ENCODE measurements around the gene WDR86.

WDR86 gene

DNA sequence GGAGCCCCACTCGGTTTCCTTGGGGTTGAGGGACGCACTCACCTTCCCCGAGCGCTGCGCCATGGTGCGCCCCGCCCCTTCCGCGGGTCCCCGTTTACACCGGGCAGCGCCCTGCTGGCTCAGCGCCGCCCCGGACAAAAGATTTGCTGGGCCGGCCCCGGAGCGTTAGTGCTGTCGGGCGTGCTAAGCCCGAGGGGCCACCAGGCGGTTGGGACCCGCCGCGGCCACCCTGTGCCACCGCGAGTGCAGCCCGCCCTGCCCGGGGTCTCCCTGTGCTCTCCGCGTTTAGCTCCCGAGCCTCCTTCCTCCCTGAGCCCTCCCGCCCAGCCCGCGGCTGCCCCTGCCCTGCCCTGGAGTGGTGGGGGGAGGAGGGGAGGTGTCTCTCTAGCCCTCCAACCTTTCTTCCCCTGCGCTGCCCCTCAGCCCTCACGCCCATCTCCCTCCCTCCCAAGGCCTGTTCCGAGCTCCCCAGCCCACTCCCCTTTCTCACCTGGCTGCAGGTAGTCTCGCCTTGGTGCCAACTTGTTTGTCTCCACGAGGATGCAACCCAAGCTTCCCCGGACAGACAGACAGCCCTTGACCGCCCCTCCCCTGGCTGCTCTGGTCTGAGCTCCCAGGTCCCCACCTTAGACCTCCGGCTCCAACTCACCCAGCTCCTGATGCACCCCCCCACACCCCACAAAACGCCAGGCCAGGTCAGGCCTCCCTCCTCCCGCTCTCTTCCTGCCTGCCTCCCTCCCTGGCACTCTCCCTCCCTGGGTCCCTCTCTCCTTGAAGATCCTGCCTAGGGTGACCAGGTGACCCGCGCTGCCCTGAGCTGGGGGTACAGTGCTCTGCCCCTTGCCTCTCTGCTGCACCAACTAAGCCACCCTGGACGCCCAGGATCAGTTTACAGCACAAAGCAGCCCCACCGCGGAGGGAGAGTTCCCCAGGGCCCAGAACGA lies 30.3 kb upstream of the WDR86 start, which contains the start of gene CRYGN:
Gene CRYGN (minus strand): TSS at position 287 of the 944 bp plus-strand sequence. CDS start 224 bp downstream, at position 63.
- peak; percentile 72 for DNase-seq

DNA sequence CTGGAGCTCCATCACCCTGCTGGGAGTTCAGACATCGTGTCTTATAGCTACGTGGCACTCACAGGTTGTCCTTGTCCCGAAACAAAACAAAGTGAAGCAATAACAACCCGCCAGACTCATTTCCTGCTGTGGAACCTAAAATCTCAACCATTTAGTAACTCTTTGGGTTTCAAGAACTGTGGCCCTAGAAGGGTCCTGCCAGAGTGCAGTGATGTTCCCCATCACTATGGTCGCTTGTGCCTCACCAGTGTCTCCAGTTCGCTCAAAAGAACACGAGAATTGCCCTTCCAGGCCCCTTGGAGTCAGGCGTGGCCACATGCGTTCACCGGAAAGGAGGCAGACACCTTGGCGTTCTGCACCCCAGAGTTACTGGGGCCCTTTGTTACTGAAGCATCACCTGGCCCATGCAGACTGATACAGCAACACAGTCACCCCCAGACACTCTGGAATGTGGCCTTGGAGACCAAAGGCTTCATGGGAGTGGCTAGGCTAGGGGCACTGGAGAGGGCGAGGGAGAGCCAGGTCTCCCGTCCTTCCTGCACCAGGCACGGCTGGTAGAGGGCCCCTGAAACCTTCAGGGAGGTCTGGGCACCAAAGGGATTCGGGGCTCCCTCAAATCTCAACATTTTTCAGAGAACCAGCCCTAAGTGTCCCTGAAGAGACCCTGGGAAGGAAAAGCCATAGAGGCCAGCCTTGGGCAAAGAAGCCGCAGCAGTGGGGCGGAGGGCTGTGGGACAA lies 29.2 kb upstream of the WDR86 start:
- peak; percentile 27 for DNase-seq

DNA sequence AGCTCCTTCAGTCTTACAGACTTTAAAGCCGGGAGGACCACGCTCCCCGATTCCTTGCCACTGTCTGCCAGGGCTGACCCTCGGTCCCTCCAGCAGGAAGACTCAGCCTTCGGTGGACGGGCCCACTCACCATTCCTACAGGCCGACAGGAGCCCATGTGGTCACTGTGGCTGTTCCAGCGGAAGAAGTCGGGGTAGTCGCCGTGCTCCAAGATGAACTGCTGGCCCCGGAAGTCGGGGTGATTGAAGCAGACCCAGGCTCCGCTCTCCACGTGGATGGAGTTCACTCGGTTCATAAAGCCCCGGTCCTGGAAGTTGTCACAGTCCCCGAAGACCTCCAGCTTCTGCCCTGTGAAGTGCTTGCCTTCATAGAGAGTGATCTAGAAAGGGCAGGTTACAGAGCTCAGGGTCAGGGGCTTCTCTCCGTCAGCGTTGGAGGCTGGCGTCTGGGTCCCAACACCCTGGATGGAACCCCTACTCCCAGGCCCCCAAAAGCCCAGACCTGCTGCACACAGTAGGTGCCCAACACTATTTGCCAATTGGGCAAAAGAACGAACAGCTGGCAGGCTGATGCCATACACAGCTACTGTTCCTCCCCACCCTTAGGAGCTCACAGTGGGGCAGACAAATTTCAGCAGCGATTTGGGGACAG lies 28.2 kb upstream of the WDR86 start:
- DNase-seq: peak; percentile 54

DNA sequence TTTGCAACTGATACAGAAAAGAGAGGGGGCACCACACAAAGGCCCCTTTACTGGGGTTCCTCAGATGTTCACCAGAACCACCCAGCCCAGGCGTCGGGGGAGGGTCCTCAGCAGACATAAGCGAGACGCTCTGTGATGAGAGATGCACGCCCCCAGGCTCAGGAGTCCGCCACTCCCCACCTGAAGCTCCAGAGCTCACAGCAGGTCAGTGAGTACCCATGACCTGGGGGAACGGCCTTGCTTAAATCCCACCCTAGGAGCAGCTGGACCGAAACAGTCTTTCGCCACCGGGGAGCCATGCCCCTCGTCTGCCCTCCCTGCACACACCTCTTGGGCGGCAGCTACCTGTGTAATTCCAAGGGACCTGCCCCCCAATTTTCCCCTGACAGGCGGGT lies 27.3 kb upstream of the WDR86 start:
- peak; percentile 41 for DNase-seq

DNA sequence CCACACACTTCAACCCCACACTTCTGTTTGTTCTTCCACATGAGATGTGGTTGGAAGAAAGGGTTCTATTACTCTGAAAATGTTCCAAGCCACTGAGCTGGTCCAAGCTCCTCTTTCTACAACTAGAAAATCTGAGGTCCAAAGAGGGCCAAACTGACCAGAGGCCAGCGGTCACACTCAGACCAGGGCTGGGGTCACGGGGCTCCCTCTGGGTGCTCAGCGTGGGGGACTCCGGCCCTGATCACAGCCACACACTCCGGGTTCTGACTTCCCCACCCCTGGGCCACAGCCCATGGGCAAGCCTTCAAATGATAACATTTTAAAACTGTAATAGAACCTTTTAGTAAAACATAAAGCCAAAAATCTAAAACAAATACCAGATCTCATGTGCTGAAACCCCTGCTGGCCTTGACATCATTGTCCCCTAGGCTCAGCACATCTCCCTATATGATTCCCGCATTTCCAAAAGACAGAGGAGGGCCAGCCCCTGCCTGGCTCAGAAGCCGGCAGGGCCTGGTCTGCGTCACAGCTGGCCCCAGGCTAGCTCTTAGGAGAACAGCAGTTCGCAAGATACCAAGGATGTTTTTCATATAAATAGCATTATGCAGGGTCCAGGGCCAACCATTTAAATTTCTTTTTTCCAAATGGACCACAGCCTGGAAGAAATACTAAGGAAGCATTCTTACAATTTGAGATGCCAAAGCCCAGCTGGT lies 26.8 kb upstream of the WDR86 start:
- peak; percentile 58 for DNase-seq

DNA sequence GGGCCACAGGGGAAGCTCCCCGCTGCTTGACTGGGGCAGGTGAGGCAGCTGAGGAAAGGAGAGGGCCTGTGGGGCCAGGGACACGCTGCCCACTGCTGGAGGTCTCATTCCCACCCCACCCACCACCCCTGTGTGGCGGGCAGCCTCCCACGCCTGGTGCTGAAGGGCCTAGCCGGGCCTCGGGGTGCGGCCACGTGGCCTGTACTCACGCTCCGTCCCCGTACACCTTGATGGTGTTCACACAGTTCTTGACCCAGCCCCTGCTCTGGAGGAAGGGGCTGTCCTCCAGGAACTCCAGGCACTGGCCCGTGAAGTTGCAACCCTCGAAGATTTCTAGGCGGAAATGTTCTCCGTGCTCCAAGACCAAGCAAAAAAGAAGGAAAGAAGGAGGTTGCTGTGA lies 26.1 kb upstream of the WDR86 start:
- peak; percentile 47 for DNase-seq

DNA sequence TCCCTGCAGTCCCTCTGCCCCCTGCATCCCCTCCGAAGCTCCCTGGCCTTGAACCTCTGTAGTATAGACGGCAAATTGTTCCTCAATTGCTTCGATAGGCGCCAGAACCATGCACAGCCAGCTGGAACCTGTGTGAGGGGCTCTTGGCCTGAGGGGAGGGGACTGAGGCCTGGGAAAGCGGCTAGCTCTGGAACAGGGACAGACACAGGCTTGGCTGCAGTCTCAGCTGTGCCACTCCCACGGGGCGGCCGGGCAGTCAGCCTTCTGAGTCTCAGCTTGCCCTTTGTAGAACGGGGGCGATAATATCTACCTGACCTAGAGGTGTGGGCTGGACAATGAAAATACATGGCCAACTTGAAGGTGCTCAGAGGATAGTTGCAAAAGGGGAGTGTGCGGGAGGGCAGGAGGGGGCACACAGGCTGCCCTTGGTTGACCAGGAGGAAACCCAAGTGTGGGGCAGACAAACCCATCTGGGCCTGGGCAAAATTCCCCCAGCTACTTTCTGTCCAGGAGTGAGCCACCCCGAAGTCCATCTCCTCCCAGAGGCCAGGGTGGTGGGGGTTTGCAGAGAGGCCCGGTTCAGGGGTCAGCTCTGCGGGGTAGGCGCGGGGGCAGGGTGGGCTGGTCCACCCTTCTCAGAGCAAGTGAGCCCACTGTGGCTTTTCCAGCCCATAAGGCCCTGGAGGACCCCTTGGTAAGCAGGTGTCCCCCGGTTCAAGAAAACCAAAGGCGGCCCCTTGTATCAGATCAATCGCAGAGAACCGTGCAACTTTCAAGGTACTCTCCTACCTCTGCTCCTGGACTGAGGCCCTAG lies 25.5 kb upstream of the WDR86 start:
- DNase-seq: no peak

DNA sequence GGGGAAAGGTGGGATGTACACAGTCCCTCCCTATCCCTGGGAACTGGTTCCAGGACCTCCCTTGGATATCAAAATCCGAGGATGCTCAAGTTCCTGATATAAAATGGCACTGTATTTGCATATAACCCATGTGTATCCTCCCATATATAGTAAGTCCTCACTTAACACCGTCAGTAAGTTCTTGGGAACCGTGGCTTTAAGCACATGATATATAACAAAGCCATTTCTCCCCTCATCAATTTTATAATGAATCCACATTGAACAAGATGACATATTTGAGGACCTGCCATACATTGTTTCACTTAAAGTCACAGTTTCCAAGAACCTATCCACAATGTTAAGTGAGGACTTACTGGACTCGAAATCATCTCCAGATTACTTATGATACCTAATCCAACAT lies 24.7 kb upstream of the WDR86 start:
- DNase-seq: no peak

DNA sequence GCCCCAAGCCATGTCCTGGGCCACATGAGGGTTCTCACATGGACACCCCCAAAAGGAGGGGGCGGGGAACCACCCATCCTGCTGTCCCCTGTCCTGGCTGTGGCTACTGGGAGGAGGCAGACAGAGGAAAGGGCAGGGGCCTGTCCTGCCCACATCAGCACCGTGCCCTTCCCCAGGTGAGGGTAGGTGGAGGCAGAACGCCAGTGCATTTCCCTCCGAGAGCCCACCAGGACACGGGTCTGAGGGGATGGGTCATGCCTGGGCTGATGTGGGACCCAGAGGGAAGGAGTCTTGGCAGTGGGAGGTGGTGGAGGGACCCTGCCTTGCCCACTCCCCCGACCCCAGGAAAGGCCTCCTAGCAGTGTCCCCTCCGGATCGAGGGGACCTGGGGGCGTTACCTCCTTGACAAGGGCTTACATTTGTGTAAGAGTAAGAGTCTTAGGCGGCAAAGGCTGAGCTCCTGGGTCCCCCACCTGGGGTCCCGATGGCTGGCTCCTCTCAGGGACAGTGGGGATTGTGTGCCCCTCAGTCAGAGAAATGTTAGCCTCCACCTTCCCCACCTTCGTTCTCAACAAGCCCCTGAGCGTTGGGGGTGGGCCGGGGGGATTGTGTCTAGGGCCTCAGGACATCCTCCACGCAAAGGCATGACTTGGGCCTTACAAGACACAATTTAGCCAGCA lies 24.0 kb upstream of the WDR86 start:
- DNase-seq: no peak

DNA sequence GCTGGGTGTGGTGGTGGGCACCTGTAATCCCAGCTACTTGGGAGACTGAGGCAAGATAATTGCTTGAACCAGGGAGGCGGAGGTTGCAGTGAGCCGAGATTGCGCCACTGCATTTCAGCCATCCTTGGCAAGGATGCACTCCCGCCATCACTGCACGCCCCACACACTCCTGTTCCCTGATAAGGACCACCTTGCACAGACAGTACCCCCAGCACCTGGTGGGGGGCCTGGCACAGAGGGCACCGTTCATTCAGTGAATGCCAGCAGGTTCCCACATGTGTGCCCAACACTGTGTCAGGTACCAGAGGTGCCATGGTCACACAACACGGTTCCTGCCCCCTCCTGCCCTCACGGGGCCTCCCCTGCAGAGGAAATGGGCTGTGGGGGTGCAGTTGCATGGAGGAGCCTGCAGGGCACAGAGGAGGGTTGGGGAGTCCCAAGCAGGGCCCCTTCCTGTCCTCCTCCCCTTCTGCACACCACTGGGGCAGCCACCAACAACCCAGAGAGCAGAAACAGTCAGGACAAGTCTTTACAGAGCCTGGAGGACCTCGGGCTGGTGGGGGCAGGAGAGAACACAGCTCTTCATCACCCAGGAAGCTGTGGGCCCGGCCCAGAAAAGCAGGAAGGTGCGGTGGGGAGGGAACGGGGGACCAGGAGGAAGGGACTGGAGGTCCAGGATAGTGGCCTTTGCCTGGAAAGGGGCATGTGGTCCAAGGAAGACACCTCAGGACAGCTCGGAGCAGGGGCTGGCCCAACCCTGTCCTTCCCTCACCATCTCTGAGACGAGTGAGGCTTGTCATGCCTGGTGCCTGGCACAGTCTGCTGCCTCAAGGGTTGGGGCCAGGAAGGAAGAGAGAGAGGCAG lies 23.1 kb upstream of the WDR86 start:
- peak; percentile 82 for DNase-seq

DNA sequence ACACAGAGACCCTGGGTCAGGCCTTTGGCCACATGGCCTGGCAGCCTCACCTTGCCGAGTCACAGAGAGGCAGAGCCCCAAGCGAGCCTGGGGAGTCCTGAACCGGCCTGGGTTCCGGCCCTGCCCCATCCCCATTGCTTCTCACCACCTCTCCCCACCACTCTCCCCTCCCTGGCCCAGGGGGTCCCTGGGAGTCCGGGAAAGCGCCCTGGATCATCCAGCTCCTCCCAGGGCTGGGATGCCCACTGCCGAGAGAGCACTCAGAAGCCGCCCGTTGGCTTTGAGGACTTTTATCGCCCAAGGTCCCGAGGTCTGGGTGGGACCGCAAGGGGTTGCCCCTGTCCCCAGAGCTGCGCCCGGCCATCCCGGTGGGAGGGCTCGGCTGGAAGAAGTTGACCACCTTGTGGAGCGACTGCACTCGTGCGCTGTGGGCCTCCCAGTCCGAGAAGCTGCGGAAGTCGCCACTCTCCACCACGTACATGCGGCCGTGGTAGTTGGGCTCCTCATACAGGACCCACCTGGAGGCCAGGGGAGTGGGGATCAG lies 22.0 kb upstream of the WDR86 start:
- peak; percentile 58 for DNase-seq

DNA sequence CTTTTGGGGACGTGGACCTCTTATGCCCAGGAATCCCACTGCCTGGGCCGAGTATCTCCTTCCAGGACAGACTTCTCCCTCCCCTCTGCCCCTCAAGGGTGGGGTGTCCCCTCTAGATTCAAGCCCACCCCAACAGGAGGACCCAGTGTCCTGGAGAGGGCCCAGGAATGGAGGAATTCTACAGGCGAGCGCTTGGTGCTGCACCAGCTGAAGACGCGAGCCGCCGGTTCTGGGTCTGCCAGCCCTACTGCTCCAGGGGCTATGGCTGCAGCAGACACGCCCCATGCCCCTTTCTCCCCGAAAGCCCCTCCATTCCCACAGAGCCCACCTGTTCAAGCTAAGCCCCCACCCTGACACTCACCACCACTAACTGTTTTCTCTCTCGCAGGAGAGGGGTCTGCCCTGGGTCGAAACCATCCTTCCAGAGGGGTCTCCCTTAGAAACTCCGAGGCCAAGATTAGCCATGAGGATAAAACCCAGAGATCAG lies 21.5 kb upstream of the WDR86 start:
- peak; percentile 60 for DNase-seq

DNA sequence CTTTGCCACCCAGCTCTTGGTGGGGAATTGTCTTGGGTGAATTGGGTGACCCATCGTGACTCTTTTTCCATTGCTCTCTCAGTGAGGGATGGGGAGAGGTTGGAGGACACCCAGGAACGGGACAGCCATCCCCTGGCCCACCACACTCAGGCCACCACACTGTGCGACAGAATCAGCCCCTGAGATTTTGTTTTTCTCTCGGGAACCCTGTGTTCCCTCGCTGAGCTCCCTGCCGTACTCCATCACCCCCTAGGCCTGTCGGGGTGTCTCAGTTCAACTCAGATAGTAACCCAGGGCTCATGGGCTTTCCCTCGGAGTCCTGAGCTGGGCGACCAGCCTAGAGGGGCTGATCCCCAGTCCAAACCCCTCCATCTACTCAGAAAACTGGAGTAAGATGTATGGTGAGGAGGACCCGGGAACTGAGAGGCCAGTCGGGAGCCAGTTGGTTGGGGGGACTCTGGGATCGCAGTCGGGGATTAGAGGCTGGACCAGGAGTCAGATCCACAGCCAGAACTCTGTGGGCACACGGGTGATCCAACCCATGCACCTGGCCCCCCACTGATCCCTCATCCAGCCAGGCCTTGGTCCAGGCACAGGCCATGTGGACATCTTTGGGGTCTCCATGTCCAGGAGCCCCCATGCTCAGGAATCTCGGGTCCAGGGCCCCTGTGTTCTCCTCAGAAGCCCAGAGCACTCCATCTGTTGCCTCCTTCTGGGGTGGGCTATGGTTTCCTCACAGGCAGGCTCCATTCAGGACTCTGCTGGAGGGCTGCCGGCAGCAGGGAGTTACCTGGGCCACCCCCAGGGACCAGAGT lies 20.8 kb upstream of the WDR86 start:
- peak; percentile 60 for DNase-seq

DNA sequence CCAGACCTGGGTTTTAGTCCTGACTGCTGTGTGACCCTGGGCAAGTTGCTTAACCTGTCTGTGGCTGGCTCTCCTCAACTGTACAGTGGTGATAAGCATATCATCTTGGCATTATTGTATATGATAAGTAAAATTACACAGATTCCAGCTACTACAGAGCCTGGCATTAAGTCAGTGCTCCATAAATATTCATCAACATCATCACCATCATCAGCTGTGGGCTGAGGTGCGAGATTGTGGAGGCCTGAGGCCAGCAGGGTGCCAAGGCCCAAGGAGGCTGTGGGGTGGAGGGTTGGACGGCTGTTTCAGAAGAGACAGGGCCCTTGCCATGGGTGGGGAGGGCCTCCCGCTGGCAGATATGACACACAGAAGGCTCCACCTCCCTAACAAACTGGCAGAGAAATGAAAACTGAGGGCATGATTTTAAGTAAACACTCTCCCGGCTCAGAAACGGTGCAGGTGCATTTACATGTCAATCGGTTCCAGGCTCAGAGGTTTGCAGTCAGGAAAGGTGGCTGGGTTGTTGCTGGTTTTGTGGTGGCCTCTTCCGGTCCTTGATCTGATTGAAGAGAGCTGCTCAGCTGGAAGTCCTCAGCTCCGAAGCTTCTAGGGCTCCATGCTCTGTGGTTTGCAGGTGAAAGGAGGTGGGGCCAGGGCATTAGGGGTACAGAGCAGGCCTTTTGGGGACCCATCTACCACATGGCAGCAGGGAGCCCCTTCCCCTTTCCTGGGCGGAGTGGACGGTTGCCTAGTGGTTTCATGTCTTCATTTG lies 19.9 kb upstream of the WDR86 start:
- DNase-seq: peak; percentile 77

DNA sequence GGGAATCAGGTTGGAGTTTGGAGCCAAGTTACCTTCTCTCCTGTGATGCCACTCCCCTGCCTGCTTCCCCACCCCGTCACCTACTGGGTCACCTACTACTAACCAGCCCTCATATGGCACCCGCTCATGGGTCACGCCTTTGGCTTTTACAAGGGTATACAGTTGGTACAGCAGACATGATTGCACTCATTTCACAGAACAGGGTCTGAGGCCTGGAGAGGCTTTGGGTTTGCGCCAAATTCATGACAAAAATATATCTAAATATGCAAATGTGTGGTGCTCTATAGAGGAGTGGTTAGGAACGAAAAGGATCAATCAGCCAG lies 19.4 kb upstream of the WDR86 start:
- DNase-seq: peak; percentile 58

DNA sequence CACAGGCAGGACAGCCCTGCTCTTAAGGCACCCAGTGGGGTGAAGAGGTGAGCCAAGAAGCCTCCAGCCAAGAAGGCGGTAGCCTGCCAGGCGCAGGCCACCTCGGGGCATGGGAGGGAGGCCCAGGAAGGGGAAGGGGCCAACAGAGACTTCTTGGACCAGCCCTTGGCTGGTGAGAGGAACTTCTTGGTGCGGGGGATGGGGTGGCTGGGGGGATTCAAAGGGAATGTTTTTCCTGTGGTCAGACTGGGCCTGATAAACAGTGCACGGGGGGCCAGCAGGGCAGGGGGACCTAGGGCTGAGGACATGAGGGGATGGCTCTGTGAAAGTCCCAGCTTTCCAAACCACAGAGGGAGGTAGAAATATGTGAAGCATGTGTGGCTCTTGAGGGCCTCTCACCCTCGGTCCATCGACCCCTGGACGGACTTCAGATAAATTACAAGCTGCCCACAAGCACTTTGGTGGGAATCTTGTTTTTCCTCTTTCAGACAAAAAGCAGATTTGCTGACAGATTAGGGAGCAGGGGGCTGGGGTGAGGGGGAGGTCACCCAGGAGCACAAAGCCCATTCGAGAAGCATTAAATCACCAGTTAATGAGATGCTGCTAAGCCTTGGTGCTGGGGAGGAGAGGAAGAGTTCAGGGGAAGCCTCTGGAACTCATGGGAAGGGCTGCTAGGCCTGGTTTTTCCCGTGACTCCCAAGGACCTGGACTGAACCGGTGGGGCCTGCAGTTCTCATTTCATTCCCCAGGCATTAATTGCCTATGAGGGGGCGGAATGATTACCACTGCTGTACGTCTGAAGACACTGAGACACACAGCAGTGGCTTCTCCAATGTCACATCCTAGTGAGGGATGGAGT lies 18.8 kb upstream of the WDR86 start:
- DNase-seq: peak; percentile 56

DNA sequence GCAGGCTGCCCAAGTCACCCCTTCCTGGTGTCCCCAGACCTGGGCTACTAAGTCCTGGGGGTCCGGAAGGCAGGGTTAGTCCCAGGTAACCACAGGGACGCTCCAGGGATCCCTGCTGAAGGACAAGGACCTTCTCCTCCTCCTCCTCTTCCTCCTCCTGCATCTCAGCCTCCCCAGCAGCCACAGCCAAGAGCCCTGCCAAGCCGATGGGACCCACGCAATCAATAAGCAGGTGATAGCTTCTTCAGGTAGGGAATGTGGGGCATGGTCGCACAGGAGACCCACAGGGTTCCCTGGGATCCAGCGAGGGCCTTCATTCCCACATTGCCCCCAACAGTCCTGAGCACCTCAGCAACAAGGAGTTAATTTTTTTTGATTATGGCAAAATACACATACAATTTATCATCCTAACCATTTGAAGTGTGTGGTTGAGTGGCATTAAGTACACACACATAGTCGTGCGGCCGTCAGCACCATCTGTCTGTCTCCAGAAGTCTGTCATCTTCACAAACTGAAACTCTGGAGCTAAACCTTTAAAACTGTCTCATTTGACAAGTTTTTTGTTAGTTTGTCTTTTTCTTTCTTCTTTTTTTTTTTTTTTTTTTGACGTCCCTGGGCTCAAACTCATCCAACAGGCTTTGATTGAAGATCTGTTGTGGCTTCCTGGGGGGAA lies 18.0 kb upstream of the WDR86 start:
- DNase-seq: peak; percentile 37

Data from activated effector memory CD4-positive, alpha-beta T cell treated with anti-CD3 and anti-CD28 coated beads, Interleukin-2, amount 50 U/mL, for 16 hours (primary cell).